Upper lobe of left lung (tissue), 6 donors: ENCODE measurements around the gene CDKL4. TPM values are rescaled to one million over a fixed set of nuclear protein-coding genes. Genes with fewer than 3 reads are reported as not detected.

Experiments used
- ATAC-seq, 2 donors: fragments of 200-7000 bp; cut with Tn5 transposase; one replicate each; pipeline ENCODE4 v1.9.1; 2022; ENCODE audit warnings: mild to moderate bottlenecking in 2 of 2, moderate library complexity in 2 of 2; ENCODE audit not compliant: low FRiP score in 2 of 2
- DNase-seq, 2 donors: peaks; one replicate each; pipeline ENCODE4 v3.0.0-alpha.2; 2019 to 2020
- H3K27ac ChIP-seq, 4 donors: fragments of 200-600 bp; sonication (generic); one replicate each; pipeline ENCODE4 v1.5.1; 2016 to 2019
- H3K27me3 ChIP-seq, 4 donors: fragments of 200-600 bp; sonication (generic); one replicate each; pipeline ENCODE4 v1.5.1; 2017 to 2019
- H3K36me3 ChIP-seq, 4 donors: fragments of 200-600 bp; sonication (generic); one replicate each; pipeline ENCODE4 v1.5.1; 2016 to 2019
- H3K4me1 ChIP-seq, 4 donors: fragments of 200-600 bp; sonication (generic); one replicate each; pipeline ENCODE4 v1.5.1; 2018 to 2019
- H3K4me3 ChIP-seq, 4 donors: fragments of 200-600 bp; sonication (generic); one replicate each; pipeline ENCODE4 v1.5.1; 2017 to 2019; ENCODE audit warnings: mild to moderate bottlenecking in 2 of 4, moderate library complexity in 1 of 4
- H3K9me3 ChIP-seq, 4 donors: fragments of 200-600 bp; sonication (generic); one replicate each; pipeline ENCODE4 v1.5.1; 2018 to 2019
- CTCF ChIP-seq, 6 experiments: fragments of 450-650 bp in 4 of 6; fragments of 200-600 bp in 2 of 6; sonication (generic) in 2 of 6; IDR thresholded peaks; one replicate each; pipeline ENCODE4 v1.5.1; 2016 to 2019; ENCODE audit warnings: antibody characterized with exemption in 6 of 6
- EP300 ChIP-seq, 4 donors: sonication (generic); formaldehyde crosslinking; IDR thresholded peaks; one replicate each; pipeline ENCODE4 v1.5.1; 2017; ENCODE audit warnings: antibody characterized with exemption in 4 of 4, control low read depth in 2 of 4
- POLR2A ChIP-seq, 4 donors: fragments of 450-650 bp; IDR thresholded peaks; one replicate each; pipeline ENCODE4 v1.5.1; 2016 to 2017; ENCODE audit warnings: antibody characterized with exemption in 4 of 4, mild to moderate bottlenecking in 2 of 4
- POLR2AphosphoS5 ChIP-seq, 2 donors: sonication (generic); formaldehyde crosslinking; IDR thresholded peaks; one replicate each; pipeline ENCODE4 v1.5.1; 2017; ENCODE audit warnings: antibody characterized with exemption in 2 of 2
- WGBS, 2 donors: methylation state at CpG; one replicate each; pipeline ENCODE4 v1.1.5; 2017 to 2018; 5-methylcytosine and 5-hydroxymethylcytosine counted together
- total RNA-seq, 6 donors: library from RNA; depleted of rRNA in 4 of 6; stranded (reverse); fragments of >200 nt in 4 of 6; gene quantifications; one replicate each; pipeline versions ENCODE4 v1.1.0 to v1.2.1, GENCODE V29; 2016 to 2021
- donor health status: DM: no; HTN: no; CAD: no; lungs with moderate emphysema.
- donor health status: DM: no; HTN: yes; CAD: no; lungs with severe emphysema.

The CDKL4 gene
- total RNA-seq, 6 donors from 2014 or later, result 0.54 to 5.2 (median 1.4) TPM; not detected in 2

- ATAC-seq, result no peak
- H3K27me3 ChIP-seq, result no peaks in the 10 kb centered on the region
- H3K27ac ChIP-seq, result no peak overlapping the region
- WGBS, 2 donors, result 93 to 100% methylated on average over 1 of the region's 1 CpG
- TF ChIP-seq POLR2A (IDR thresholded peaks at IDR 0.05) (no peak), CTCF (IDR thresholded peaks at IDR 0.05) (no peak), EP300 (IDR thresholded peaks at IDR 0.05) (no peak), POLR2AphosphoS5 (IDR thresholded peaks at IDR 0.05) (no peak)
- DNase-seq, result peak in 1 of 2 donors; percentile 64
- H3K9me3 ChIP-seq, result no peaks in the 10 kb centered on the region
- H3K36me3 ChIP-seq, result no peaks in the 10 kb centered on the region
- H3K4me3 ChIP-seq, result no peak overlapping the region
- peaks cover 0 to 4% (median 0%) of the 10 kb centered on the region in 4 donors for H3K4me1 ChIP-seq
These were observed 9.0 kb downstream of the CDKL4 start for GRCh38 chr2:39234754-39235153.

- H3K27ac ChIP-seq, result no peak overlapping the region
- H3K9me3 ChIP-seq, result no peaks in the 10 kb centered on the region
- TF ChIP-seq POLR2AphosphoS5 (IDR thresholded peaks at IDR 0.05) (no peak), POLR2A (IDR thresholded peaks at IDR 0.05) (no peak), EP300 (IDR thresholded peaks at IDR 0.05) (no peak), CTCF (IDR thresholded peaks at IDR 0.05) (no peak)
- no peaks in the 10 kb centered on the region for H3K36me3 ChIP-seq
- no peak overlapping the region for H3K4me3 ChIP-seq
- H3K27me3 ChIP-seq, result no peaks in the 10 kb centered on the region
- ATAC-seq (no peak), DNase-seq (no peak)
- H3K4me1 ChIP-seq, result peaks cover 9 to 15% (median 12%) of the 10 kb centered on the region in 4 donors
These were observed 11.6 kb downstream of the CDKL4 start for GRCh38 chr2:39232141-39232540.

GRCh38 chr2:39228413-39229209 lies 15.2 kb downstream of the CDKL4 start:
- 31 to 32% methylated on average over 19 of the region's 19 CpGs for WGBS, 2 donors
- DNase-seq, result no peak

GRCh38 chr2:39227628-39228412 lies 15.9 kb downstream of the CDKL4 start:
- Histone ChIP-seq H3K27me3 (no peaks in the 10 kb centered on the region), H3K4me1 (peaks cover 9 to 15% (median 12%) of the 10 kb centered on the region in 4 donors), H3K4me3 (peak overlapping the region in 2 of 4 donors; percentile 24 to 25), H3K9me3 (no peaks in the 10 kb centered on the region), H3K36me3 (no peaks in the 10 kb centered on the region), H3K27ac (no peak overlapping the region)
- DNase-seq (peak; percentile 81 to 88), ATAC-seq (peak; percentile 93)
- TF ChIP-seq CTCF (IDR thresholded peaks at IDR 0.05) (peak; percentile 55 to 80 (median 76)), POLR2AphosphoS5 (IDR thresholded peaks at IDR 0.05) (no peak)
- WGBS, 2 donors, result 21 to 25% methylated on average over 9 of the region's 9 CpGs

More at GRCh38 chr2:39228413-39229209, 15.2 kb downstream of the CDKL4 start:
- H3K9me3 ChIP-seq, result no peaks in the 10 kb centered on the region
- H3K27me3 ChIP-seq, result no peaks in the 10 kb centered on the region
- no peak overlapping the region for H3K27ac ChIP-seq
- H3K4me3 ChIP-seq, result peak overlapping the region in 2 of 4 donors; percentile 24 to 25
- TF ChIP-seq CTCF (IDR thresholded peaks at IDR 0.05) (no peak), POLR2AphosphoS5 (IDR thresholded peaks at IDR 0.05) (no peak), EP300 (IDR thresholded peaks at IDR 0.05) (no peak), POLR2A (IDR thresholded peaks at IDR 0.05) (no peak)
- peaks cover 9 to 15% (median 12%) of the 10 kb centered on the region in 4 donors for H3K4me1 ChIP-seq
- H3K36me3 ChIP-seq, result no peaks in the 10 kb centered on the region
- ATAC-seq, result peak in 1 of 2 donors; percentile 39
